ENCODE results near the gene MADD.

Gene MADD

DNA sequence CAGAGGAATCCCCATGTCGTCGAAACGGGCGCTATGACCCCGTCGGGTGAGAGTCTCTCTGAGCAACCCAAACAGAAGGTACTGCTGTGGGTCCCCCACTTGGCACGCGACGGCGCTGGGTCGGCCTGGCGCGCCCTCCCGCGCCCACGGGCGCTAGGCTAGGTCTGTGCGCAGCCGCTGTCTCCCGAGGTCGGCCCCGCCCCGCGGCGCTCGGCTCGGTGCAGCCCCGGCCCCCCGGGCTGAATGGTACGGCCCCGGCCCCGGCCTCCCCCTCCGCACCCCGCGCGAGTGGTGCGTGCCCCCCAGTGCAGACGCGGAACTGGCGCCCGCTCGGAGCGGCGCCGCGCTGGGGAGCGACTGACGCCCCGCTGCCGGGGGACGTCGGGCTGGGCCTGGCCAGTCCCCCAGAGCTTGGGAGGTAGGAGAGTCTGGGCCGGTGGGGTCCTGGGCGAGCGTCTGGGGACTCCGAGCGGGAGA is at the start of gene MADD:
Gene MADD (plus strand): TSS at position 305 of the 477 bp plus-strand sequence.
- peak; percentile 43 for DNase-seq

GRCh38 chr11:47220401-47220821 is 49.5 kb upstream of the MADD start:
- DNase-seq = no peak

DNA sequence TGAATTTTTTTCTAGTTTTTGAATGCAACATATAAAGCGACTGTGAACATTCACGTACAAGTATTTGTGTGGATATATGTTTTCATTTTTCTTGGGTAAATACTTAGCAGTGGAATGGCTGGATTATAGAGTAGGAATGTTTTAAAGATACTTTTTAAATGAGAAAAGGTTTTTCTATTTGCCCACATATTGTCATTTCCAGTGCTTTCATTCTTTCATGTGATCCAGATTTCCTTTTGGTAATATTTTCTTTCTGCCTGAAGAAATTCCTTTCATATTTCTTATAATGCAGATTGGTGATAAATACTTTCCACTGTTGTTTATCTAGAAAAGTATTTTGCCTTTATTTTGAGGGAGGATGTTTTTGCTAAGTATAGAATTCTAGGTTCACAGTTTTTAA is 47.2 kb upstream of the MADD start:
- DNase-seq = no peak

DNA sequence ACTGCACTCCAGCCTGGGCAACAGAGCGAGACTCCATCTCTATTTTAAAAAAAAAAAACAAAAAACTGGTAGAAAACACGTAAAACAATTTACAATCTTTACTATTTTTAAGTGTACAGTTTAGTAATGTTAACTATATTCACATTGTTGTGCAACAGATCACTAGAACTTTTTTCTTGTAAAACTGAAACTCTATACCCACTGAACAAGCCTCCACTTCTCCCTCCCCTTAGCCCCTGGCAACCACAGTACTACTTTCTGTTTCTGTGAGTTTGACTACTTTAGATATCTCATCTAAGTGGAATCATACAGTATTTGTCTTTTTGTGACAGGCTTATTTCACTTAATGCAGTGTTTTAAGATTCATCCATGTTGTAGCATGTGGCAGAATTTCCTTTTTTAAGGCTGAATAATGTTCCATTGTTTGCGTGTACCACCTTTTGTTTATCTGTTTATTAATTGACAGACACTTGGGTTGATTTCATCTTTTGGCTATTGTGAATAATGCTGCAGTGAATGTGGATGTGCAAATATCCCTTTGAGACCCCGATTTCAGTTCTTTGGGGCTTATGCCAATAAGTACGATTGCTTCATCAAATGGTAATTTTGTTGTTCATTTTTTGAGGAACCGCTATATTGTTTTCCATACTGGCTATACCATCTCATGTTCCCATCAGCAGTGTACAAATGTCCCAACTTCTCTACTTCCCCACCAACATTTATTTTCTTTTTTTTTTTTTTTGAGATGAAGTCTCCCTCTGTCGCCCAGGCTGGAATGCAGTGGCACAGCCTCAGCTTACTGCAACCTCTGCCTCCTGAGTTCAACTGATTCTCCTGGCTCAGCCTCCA is 44.2 kb upstream of the MADD start:
- no peak for DNase-seq

GRCh38 chr11:47229161-47229560 is 40.8 kb upstream of the MADD start:
- no peak for DNase-seq

DNA sequence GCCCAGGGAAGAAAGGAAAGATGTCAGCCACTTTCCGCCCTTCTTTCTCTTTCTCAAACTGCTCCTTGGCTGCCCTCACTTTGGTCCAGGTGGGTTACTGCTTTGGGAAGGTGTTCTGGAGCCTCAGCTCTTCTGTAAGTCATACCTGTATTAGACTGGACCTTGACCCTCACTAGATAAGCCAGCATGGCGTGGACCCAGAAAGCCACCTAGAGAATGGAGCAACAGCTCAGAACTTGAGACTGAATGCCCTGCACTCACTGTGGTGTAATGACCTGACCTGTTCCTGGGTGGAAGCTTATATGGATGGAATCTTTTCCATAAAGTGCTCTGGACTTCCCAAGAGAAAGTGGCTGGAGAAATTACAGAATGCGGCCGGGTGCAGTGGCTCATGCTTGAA is 36.9 kb upstream of the MADD start:
- DNase-seq = no peak

GRCh38 chr11:47233989-47234668 is 35.8 kb upstream of the MADD start:
- DNase-seq = no peak

GRCh38 chr11:47234669-47235100 is 35.2 kb upstream of the MADD start:
- no peak for DNase-seq

GRCh38 chr11:47235163-47235562 is 34.8 kb upstream of the MADD start:
- DNase-seq = no peak

GRCh38 chr11:47236482-47236881 is 33.5 kb upstream of the MADD start:
- no peak for DNase-seq

DNA sequence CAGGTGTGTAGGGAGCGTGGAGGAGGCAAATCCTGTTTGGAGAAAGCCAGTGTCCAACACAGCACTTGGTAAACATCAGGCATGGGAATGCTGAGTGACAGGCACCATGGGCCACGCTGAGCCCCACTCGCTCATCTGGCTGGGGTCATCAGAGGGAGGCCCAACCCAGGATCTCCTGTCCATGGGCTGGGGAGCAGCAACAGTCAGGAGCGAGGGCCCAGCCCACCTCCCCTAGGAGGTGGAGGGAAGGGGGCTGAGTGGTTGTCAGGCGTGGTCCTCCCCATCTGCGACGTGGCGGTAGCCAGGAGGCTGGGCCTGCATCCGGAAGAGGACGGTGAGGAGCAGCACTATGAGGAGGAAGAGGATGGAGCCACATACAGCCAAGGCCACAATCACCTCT is 30.1 kb upstream of the MADD start:
- DNase-seq = no peak

DNA sequence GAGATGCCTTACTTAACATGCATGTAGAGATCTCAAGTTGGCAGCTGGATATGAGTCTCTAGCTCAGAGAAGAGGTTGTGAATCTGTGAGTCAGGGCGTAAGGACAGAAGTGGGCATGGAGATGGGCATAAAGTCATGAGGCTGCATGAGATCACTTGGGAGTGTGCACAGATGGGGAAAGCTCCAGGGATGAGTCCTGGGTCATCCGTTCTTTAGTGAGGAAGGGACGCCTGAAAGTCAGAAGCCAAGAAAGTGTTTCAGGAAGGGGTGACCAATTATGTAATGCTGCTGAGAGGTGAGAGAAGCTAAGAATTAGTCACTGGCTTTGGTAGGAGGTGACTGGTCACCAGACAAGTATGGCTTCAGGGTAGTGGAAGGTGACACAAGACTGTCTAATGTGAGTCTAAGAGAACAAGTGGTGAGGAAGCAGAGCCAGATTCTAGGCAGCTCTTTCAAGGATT is 28.1 kb upstream of the MADD start:
- DNase-seq = no peak

DNA sequence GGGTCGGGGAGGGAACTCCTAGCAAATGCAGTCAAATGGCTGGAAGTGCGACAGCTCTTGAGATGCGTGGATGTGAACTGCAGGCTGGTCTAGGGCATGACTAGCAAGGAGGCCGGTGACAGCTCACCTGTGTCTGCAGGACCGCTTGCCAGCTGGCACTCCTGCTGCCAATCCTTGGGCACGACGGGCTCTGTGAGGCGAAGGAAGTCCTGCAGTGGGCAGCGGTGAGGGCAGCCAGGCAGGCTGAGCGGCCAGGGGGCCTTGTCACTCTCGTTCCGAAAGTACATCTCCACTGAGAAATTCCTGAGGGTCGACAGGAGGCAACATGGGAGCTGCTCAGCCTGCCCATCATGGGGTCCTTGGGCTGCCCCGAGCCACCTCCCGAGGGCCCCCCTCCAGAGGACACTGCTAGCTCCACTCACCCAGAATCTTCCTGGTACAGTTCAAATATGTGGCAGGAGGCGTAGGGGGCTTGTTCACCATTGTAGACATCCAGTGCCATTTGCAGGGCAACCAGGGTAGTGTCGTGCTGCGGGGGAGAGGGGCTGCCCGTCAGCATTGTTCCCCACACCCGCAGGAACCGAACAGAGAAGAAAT is 27.2 kb upstream of the MADD start:
- DNase-seq = no peak

- DNase-seq = no peak
Observed at GRCh38 chr11:47243454-47243853, 26.5 kb upstream of the MADD start.

DNA sequence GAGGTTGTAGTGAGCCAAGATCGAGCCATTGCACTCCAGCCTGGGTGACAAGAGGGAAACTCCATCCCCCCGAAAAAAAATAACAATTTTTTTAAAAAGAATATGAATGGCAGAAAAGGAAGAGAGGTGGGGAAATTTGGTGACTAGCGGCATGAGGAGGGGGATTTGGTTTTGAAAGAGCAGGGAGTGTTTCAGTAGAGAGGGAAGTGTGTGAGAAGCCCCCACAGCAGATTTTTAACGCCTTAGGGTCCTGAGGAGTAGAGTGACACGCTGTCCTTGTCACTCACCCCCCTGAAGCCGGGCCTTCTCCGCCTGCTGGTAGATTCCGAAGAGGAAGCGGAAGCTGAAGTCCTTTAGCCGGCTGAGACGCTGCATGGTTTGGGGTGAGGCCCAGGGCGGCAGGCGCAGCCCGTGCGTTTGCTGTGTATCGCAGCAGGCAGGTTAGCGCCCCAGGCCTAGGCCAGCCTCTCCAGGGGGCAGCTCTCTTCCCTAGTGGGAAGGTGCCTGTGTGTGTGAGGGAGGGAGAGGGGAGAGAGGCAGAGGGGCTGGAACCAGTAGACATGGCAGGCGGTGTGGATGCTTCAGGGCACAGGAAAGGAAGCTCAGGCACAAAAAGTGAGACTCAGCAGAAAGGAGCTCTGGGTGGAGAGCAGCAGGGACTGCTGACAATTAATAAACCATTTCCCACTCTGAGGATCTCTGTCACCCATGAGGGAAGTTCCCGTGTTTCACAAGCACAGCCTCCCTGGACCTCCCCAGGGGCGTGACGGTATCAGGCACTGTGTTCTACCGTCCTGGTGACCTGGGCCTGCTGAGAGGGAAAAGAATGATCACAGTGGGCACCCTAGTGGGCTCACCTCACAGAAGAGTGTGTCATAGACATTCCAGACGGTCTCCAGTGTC is 25.2 kb upstream of the MADD start:
- no peak for DNase-seq

DNA sequence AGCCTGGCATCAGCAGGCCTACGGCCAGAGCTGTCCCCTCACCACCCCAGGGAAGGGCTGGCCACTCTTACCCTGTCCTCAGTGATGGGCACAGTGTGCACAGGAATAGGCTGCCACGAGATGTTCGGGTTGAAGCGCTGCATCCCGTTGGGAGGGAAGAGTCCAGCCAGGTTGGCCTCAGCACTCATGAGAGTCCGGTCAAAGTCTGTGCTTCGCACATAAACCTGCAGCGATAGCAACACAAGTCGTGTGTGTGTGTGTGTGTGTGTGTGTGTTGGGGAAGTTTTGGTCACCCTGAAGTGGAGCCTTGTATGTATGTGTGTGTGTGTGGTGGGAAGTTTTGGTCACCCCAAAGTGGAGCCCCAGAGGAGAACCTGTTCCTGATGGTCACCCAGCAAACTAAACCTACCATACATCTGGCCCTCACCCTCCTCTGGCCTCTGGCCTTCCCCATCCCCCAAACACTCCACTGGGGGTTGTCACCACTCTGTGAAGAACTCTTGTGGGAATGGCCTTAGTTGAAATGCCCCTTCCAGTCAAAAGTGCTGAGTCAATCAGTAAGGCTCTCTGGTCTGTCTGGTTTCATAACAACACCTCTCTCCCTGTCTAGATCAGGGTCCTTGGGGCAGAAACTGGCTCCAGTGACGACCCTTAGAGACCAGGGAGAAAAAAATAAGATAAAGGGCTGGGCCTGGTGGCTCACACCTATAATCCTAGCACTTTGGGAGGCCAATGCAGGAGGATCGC is 24.1 kb upstream of the MADD start:
- no peak for DNase-seq

DNA sequence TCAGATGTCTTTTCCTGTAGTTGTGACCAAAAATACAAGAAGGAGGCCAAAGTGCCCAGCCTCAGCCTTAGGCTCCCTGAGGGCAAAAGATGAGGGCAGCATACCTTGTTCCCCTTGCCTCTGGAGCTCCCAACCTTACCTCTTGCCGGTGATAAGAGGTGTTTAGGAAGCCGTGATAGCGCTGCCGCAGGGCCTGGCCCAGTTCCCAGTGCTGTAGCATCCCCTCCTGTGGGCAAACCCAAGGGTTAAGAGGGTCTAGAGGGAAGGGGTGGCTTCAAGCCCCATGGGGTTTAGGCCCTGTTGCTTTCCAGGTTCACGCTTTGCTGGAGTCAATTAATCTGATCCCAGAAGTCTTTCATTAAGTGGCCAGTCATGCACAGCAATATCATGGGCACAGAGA is 22.4 kb upstream of the MADD start:
- DNase-seq = no peak

GRCh38 chr11:47248304-47248663 is 21.6 kb upstream of the MADD start:
- DNase-seq = no peak

- DNase-seq = peak; percentile 55
Observed at GRCh38 chr11:47248664-47249377, 21.1 kb upstream of the MADD start, which contains the start of gene ACP2. TSS of gene ACP2 (minus strand) at chr11:47248814. CDS start at chr11:47248789, 25 bp downstream.

GRCh38 chr11:47249378-47249715 is 20.6 kb upstream of the MADD start:
- DNase-seq = no peak

GRCh38 chr11:47251751-47252150 is 18.2 kb upstream of the MADD start:
- no peak for DNase-seq
